ENCODE measurements around the gene ADCY9.

DNA sequence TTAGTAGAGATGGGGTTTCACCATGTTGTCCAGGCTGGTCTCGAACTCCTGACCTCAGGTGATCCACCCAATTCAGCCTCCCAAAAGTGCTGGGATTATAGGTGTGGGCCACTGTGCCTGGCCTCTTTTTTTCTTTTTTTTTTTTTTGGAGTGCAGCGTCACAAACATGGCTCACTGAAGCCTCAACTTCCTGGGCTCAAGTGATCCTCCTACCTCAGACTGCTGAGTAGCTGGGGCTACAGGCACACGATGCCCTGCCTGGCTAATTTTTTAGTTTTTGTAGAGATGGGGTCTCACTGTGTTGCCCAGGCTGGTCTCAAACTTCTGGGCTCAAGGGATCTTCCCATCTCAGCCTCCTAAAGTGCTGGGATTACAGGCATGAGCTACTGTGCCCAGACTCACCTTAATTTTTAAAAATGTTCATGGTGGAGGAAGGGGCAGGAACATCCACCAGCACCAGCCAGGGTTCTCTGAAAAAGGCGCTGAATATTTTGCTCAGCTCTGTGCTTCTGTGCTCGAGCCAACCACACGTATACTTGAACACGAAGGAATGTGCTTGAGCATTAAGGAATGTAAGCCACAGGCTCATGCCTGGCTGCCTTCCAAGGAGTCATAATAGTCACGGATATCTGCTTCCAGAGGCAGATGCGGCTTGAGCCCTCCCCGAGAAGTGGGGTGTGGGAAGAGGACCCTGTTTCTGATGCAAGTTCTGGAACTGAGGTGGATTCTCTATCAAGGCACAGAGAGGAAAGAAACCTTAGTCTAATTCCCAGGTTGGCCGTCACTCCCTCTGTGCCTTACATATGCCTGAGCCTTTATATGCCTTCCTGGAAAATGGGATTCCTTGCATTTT is 170.3 kb downstream of the ADCY9 start:
- TF ChIP-seq, protein P1, sequence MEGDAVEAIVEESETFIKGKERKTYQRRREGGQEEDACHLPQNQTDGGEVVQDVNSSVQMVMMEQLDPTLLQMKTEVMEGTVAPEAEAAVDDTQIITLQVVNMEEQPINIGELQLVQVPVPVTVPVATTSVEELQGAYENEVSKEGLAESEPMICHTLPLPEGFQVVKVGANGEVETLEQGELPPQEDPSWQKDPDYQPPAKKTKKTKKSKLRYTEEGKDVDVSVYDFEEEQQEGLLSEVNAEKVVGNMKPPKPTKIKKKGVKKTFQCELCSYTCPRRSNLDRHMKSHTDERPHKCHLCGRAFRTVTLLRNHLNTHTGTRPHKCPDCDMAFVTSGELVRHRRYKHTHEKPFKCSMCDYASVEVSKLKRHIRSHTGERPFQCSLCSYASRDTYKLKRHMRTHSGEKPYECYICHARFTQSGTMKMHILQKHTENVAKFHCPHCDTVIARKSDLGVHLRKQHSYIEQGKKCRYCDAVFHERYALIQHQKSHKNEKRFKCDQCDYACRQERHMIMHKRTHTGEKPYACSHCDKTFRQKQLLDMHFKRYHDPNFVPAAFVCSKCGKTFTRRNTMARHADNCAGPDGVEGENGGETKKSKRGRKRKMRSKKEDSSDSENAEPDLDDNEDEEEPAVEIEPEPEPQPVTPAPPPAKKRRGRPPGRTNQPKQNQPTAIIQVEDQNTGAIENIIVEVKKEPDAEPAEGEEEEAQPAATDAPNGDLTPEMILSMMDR (IDR thresholded peaks at IDR 0.05; ENCODE audit: low read depth, low read length, poor library complexity, severe bottlenecking): no peak
- no peak for TF ChIP-seq EZH2phosphoT487 (IDR thresholded peaks at IDR 0.05; ENCODE audit: borderline replicate concordance, low read length)

Measured in DOHH2 (cell line).